Nephron (organoid): ENCODE data around the gene SLC22A3.

Source experiments
- H3K27ac Mint-ChIP-seq, 3 experiments: 2 replicates each; pipeline ENCODE4 v1.8.0; 2020; ENCODE audit warnings: mixed read lengths in 3 of 3, mild to moderate bottlenecking in 2 of 3, moderate library complexity in 1 of 3
- H3K27me3 Mint-ChIP-seq: 2 replicates; pipeline ENCODE4 v1.8.0; 2021; ENCODE audit warnings: low read depth, mild to moderate bottlenecking, moderate library complexity, mixed read lengths
- H3K36me3 Mint-ChIP-seq: 2 replicates; pipeline ENCODE4 v1.8.0; 2020; ENCODE audit warnings: low read depth, mixed read lengths
- H3K4me1 Mint-ChIP-seq: 2 replicates; pipeline ENCODE4 v1.8.0; 2020; ENCODE audit warnings: mixed read lengths
- H3K4me3 Mint-ChIP-seq, 3 experiments: 2 replicates each; pipeline ENCODE4 v1.8.0; 2020; ENCODE audit warnings: mild to moderate bottlenecking in 3 of 3, mixed read lengths in 3 of 3, moderate library complexity in 2 of 3
- H3K9me3 Mint-ChIP-seq: 2 replicates; pipeline ENCODE4 v1.8.0; 2020; ENCODE audit warnings: mixed read lengths
- CTCF ChIP-seq, 3 experiments: fragments of 200-600 bp; sonication (generic); IDR thresholded peaks; one replicate each; pipeline ENCODE4 v1.5.0; 2021; ENCODE audit warnings: antibody characterized with exemption in 3 of 3; ENCODE audit not compliant: unreplicated experiment in 3 of 3

SLC22A3 gene

GRCh38 chr6:160428818-160429619 lies 80.8 kb downstream of the SLC22A3 start:
- H3K27ac Mint-ChIP-seq = peak overlapping the region in 1 of 3 experiments; percentile 23
- H3K27me3 Mint-ChIP-seq = peaks cover 11% of the 10 kb centered on the region
- H3K36me3 Mint-ChIP-seq = no peaks in the 10 kb centered on the region

DNA sequence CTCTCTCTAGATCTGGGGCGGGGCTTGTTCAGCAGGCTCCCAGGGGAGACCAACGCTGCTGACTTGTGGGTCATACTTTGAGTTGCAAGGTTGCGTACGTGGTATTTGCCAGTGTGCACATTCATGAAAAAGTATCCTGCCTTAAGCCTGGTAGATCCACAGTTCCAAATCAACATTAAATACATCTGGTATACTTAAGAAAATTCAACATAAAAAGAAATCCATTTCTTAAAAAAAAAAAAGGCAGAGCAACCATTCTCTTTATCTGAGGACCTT lies 81.4 kb downstream of the SLC22A3 start:
- Mint-ChIP-seq H3K4me1 (peaks cover 54% of the 10 kb centered on the region), H3K27me3 (peaks cover 9% of the 10 kb centered on the region), H3K27ac (peak overlapping the region in 1 of 3 experiments; percentile 23), H3K4me3 (no peak overlapping the region), H3K9me3 (no peaks in the 10 kb centered on the region), H3K36me3 (no peaks in the 10 kb centered on the region)
- no peak for TF ChIP-seq CTCF (IDR thresholded peaks at IDR 0.05; ENCODE audit: unreplicated experiment in 3 of 3)

More at GRCh38 chr6:160428818-160429619, 80.8 kb downstream of the SLC22A3 start:
- H3K9me3 Mint-ChIP-seq = no peaks in the 10 kb centered on the region
- H3K4me1 Mint-ChIP-seq = peaks cover 54% of the 10 kb centered on the region
- TF ChIP-seq CTCF (IDR thresholded peaks at IDR 0.05; ENCODE audit: unreplicated experiment in 3 of 3) = no peak
- H3K4me3 Mint-ChIP-seq = no peak overlapping the region

DNA sequence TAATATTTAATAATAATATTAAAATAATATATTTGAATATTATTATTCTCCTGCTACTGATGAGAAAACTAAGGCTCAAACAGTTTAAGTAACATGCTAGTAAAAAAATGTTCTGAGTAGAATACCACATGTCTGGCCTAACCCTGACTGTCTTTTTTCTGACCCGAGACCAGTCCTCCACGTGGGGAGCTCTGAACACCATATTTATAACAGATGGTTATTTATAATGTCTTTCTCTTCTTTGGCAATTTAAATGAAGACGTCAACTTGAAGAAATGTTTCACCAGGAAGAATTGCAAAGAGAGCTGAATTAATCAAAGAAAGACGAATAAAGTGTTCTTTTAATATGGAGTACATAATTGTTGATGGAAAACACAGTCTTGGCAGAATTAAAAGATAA lies 82.0 kb downstream of the SLC22A3 start:
- Mint-ChIP-seq H3K36me3 (no peaks in the 10 kb centered on the region), H3K27me3 (peaks cover 10% of the 10 kb centered on the region), H3K4me1 (peaks cover 54% of the 10 kb centered on the region), H3K4me3 (peak overlapping the region in 1 of 3 experiments; percentile 17), H3K27ac (peak overlapping the region; percentile 64 to 89 (median 65)), H3K9me3 (no peaks in the 10 kb centered on the region)
- TF ChIP-seq CTCF (IDR thresholded peaks at IDR 0.05; ENCODE audit: unreplicated experiment in 3 of 3) = no peak

- Mint-ChIP-seq H3K27ac (peak overlapping the region; percentile 64 to 89 (median 65)), H3K9me3 (no peaks in the 10 kb centered on the region), H3K4me1 (peaks cover 54% of the 10 kb centered on the region), H3K4me3 (peak overlapping the region in 1 of 3 experiments; percentile 7), H3K27me3 (peaks cover 10% of the 10 kb centered on the region), H3K36me3 (no peaks in the 10 kb centered on the region)
- no peak for TF ChIP-seq CTCF (IDR thresholded peaks at IDR 0.05; ENCODE audit: unreplicated experiment in 3 of 3)
Observed at GRCh38 chr6:160430751-160431150, 82.6 kb downstream of the SLC22A3 start.

- H3K27me3 Mint-ChIP-seq = peaks cover 10% of the 10 kb centered on the region
- peaks cover 54% of the 10 kb centered on the region for H3K4me1 Mint-ChIP-seq
- no peaks in the 10 kb centered on the region for H3K9me3 Mint-ChIP-seq
- no peaks in the 10 kb centered on the region for H3K36me3 Mint-ChIP-seq
- no peak for TF ChIP-seq CTCF (IDR thresholded peaks at IDR 0.05; ENCODE audit: unreplicated experiment in 3 of 3)
- H3K4me3 Mint-ChIP-seq = peak overlapping the region in 1 of 3 experiments; percentile 29
- H3K27ac Mint-ChIP-seq = peak overlapping the region; percentile 64 to 89 (median 65)
Observed at GRCh38 chr6:160431226-160431625, 83.0 kb downstream of the SLC22A3 start.
